GM12878 (cell line): ENCODE results near the gene FYTTD1.

Source experiments
- CTCF ChIP-seq, 3 experiments: IDR thresholded peaks in 2 of 3; conservative IDR thresholded peaks in 1 of 3; 2 replicates each; pipeline ENCODE4 v1.5.1; 2011; ENCODE audit warnings: low read depth in 3 of 3, low read length in 3 of 3, mild to moderate bottlenecking in 3 of 3, control low read depth in 2 of 3, moderate library complexity in 2 of 3, inconsistent platforms in 1 of 3, mixed read lengths in 1 of 3; ENCODE audit not compliant: control insufficient read depth in 2 of 3, insufficient read depth in 1 of 3; ENCODE audit errors: extremely low read depth in 1 of 3
- MTA3 ChIP-seq: IDR thresholded peaks from 2 replicates; pipeline ENCODE4 v1.6.1; 2012; ENCODE audit warnings: low read length, inconsistent platforms, borderline replicate concordance
- POLR2A ChIP-seq: IDR thresholded peaks from 2 replicates; pipeline ENCODE4 v1.6.1; 2011; ENCODE audit warnings: low read depth, mild to moderate bottlenecking, low read length
- POLR2AphosphoS5 ChIP-seq: IDR thresholded peaks from 2 replicates; pipeline ENCODE4 v1.6.1; 2011; ENCODE audit warnings: mild to moderate bottlenecking, low read length, inconsistent platforms
- RAD21 ChIP-seq: IDR thresholded peaks from 2 replicates; pipeline ENCODE4 v1.6.1; 2011; ENCODE audit warnings: mild to moderate bottlenecking, low read depth, low read length, moderate library complexity; ENCODE audit not compliant: insufficient read depth
- SIN3A ChIP-seq: IDR thresholded peaks from 2 replicates; pipeline ENCODE4 v1.6.1; 2012; ENCODE audit warnings: low read depth, low read length, improper control_type of control experiment
- SP1 ChIP-seq: IDR thresholded peaks from one replicate; pipeline ENCODE4 v1.6.1; 2011; ENCODE audit warnings: low read depth, low read length
- SREBF2 ChIP-seq: IDR thresholded peaks from 2 replicates; pipeline ENCODE4 v1.6.1; 2012; ENCODE audit warnings: mild to moderate bottlenecking, low read length
- TAF1 ChIP-seq: IDR thresholded peaks from 2 replicates; pipeline ENCODE4 v1.6.1; 2011; ENCODE audit warnings: mild to moderate bottlenecking, low read depth, low read length, borderline replicate concordance
- TCF12 ChIP-seq: IDR thresholded peaks from 2 replicates; pipeline ENCODE4 v1.6.1; 2011; ENCODE audit warnings: low read depth, mild to moderate bottlenecking, low read length
- ZNF207 ChIP-seq: fragments of 450-650 bp; IDR thresholded peaks from 2 replicates; pipeline ENCODE4 v1.6.1; 2014; ENCODE audit warnings: antibody characterized with exemption, mild to moderate bottlenecking, borderline replicate concordance
- TF ChIP-seq, protein P1 (sequence below): fragments of 450-650 bp; IDR thresholded peaks from 2 replicates; pipeline ENCODE4 v1.6.1; 2017; ENCODE audit warnings: mild to moderate bottlenecking, moderate library complexity
- TF ChIP-seq, protein P2 (sequence below): IDR thresholded peaks from 2 replicates; pipeline ENCODE4 v1.6.1; 2011; ENCODE audit warnings: low read depth, low read length, improper control_type of control experiment, borderline replicate concordance

- TF ChIP-seq SREBF2: no peak
- no peak for TF ChIP-seq CTCF (IDR thresholded peaks at IDR 0.05 in 2 of 3, conservative IDR thresholded peaks at IDR 0.05 in 1 of 3; ENCODE audit: control insufficient read depth in 2 of 3, extremely low read depth in 1 of 3, insufficient read depth in 1 of 3, low read depth in 3 of 3, low read length in 3 of 3)
- TF ChIP-seq TCF12: no peak
- TF ChIP-seq POLR2A: no peak
- TF ChIP-seq MTA3: no peak
- TF ChIP-seq RAD21: no peak
- TF ChIP-seq, protein P1, sequence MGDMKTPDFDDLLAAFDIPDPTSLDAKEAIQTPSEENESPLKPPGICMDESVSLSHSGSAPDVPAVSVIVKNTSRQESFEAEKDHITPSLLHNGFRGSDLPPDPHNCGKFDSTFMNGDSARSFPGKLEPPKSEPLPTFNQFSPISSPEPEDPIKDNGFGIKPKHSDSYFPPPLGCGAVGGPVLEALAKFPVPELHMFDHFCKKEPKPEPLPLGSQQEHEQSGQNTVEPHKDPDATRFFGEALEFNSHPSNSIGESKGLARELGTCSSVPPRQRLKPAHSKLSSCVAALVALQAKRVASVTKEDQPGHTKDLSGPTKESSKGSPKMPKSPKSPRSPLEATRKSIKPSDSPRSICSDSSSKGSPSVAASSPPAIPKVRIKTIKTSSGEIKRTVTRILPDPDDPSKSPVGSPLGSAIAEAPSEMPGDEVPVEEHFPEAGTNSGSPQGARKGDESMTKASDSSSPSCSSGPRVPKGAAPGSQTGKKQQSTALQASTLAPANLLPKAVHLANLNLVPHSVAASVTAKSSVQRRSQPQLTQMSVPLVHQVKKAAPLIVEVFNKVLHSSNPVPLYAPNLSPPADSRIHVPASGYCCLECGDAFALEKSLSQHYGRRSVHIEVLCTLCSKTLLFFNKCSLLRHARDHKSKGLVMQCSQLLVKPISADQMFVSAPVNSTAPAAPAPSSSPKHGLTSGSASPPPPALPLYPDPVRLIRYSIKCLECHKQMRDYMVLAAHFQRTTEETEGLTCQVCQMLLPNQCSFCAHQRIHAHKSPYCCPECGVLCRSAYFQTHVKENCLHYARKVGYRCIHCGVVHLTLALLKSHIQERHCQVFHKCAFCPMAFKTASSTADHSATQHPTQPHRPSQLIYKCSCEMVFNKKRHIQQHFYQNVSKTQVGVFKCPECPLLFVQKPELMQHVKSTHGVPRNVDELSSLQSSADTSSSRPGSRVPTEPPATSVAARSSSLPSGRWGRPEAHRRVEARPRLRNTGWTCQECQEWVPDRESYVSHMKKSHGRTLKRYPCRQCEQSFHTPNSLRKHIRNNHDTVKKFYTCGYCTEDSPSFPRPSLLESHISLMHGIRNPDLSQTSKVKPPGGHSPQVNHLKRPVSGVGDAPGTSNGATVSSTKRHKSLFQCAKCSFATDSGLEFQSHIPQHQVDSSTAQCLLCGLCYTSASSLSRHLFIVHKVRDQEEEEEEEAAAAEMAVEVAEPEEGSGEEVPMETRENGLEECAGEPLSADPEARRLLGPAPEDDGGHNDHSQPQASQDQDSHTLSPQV: no peak
- TF ChIP-seq SIN3A: no peak
- TF ChIP-seq, protein P2, sequence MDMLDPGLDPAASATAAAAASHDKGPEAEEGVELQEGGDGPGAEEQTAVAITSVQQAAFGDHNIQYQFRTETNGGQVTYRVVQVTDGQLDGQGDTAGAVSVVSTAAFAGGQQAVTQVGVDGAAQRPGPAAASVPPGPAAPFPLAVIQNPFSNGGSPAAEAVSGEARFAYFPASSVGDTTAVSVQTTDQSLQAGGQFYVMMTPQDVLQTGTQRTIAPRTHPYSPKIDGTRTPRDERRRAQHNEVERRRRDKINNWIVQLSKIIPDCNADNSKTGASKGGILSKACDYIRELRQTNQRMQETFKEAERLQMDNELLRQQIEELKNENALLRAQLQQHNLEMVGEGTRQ: no peak
- TF ChIP-seq TAF1: no peak
- no peak for TF ChIP-seq ZNF207
- TF ChIP-seq POLR2AphosphoS5: no peak
- no peak for TF ChIP-seq SP1
These were observed 40.4 kb downstream of the FYTTD1 start for GRCh38 chr3:197790033-197790432.
